K562 (cell line): ENCODE results near the gene NCAM2. TPM values are rescaled to one million over a fixed set of nuclear protein-coding genes. Genes with fewer than 3 reads are reported as not detected.
A peak's percentile ranks its signal among the peaks of the same experiment; 100 is the strongest.

Source experiments
- CBFA2T3 ChIP-seq: fragments of 450-650 bp; IDR thresholded peaks from 2 replicates; pipeline ENCODE4 v1.6.1; 2017
- DPF2 ChIP-seq: fragments of 450-650 bp; IDR thresholded peaks from 2 replicates; pipeline ENCODE4 v1.6.1; 2016
- HNRNPL ChIP-seq: fragments of 200-400 bp; formaldehyde crosslinking; IDR thresholded peaks from 2 replicates; pipeline ENCODE4 v1.6.1; 2017; ENCODE audit warnings: low read depth, mild to moderate bottlenecking, low read length
- HNRNPUL1 ChIP-seq: fragments of 200-400 bp; formaldehyde crosslinking; IDR thresholded peaks from 2 replicates; pipeline ENCODE4 v1.6.1; 2017; ENCODE audit warnings: low read length
- L3MBTL2 ChIP-seq: fragments of 450-650 bp; IDR thresholded peaks from 2 replicates; pipeline ENCODE4 v1.6.1; 2016; ENCODE audit warnings: mild to moderate bottlenecking, moderate library complexity
- PHF21A ChIP-seq: fragments of 450-650 bp; IDR thresholded peaks from 2 replicates; pipeline ENCODE4 v1.6.1; 2017; ENCODE audit warnings: low read depth, borderline replicate concordance
- SREBF2 ChIP-seq: sonication (generic); formaldehyde crosslinking; IDR thresholded peaks from 2 replicates; pipeline ENCODE4 v1.4.0; 2020; ENCODE audit warnings: mild to moderate bottlenecking, missing genetic modification reagents
- polyA plus RNA-seq, 8 experiments: library from polyadenylated mRNA; depleted of rRNA in 4 of 8; stranded (reverse) in 5 of 8; unstranded in 3 of 8; fragments of >200 nt; fragmentation: Nextera tagmentation in 2 of 8; fragmentation: Illumina TruSeq in 1 of 8; extraction: Ambion mirVana in 2 of 8; extraction: Trizol in 1 of 8; gene quantifications; 2 replicates each; pipeline versions ENCODE4 v1.2.1 to v1.2.3, GENCODE V29; 2011 to 2014; ENCODE audit warnings: inconsistent platforms in 1 of 8, missing spikeins in 1 of 8
- total RNA-seq, 7 experiments: library from RNA; depleted of rRNA in 6 of 7; stranded (reverse); fragments of >200 nt in 6 of 7; fragmentation: Illumina TruSeq in 2 of 7; extraction: Trizol in 2 of 7; gene quantifications; 2 replicates each; pipeline versions ENCODE4 v1.2.1 to v1.2.3, GENCODE V29; 2011 to 2021; ENCODE audit warnings: low replicate concordance in 1 of 7
- TF ChIP-seq, protein P1 (sequence below), 2 experiments: fragments of 450-650 bp; formaldehyde crosslinking in 1 of 2; IDR thresholded peaks; 2 replicates each; pipeline versions ENCODE4 v1.4.0 to v1.6.1; 2014 to 2020; ENCODE audit warnings: mild to moderate bottlenecking in 2 of 2, borderline replicate concordance in 1 of 2, low read depth in 1 of 2
- TF ChIP-seq, protein P2 (sequence below): sonication (generic); formaldehyde crosslinking; IDR thresholded peaks from 2 replicates; pipeline ENCODE4 v1.8.0; 2022; ENCODE audit warnings: mild to moderate bottlenecking, missing genetic modification reagents
- TF ChIP-seq, protein P3 (sequence below): fragments of 250-450 bp; sonication (Bioruptor Pico); IDR thresholded peaks from 2 replicates; pipeline ENCODE4 v1.9.0; 2021; ENCODE audit warnings: mild to moderate bottlenecking

NCAM2 gene
- total and polyA plus RNA-seq, 9 of the 15 experiments (the other 6 are each of a cell fraction or from before 2014, with no cell fraction given) = 14.0 to 58.2 (median 27.8) TPM

DNA sequence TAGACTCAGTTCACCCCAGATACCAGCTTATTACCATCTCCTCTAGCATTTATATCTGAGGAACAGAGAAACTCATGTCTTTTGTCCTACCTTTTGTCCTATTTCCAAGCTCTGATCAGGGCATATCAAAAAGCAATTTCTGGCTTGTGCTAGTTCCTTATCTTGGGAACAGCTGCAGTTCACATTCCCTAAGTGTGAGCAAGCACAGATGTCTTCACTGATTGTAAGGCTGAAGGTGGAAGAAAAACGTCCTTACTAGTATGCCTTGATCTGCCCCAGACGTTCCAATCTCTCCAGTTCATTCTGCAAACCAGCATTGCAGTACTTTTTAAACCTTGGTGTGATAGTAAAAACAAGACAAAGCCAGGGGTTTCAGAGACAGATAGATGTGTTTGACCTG, 139.8 kb downstream of the NCAM2 start (continued):
- TF ChIP-seq, protein P1, sequence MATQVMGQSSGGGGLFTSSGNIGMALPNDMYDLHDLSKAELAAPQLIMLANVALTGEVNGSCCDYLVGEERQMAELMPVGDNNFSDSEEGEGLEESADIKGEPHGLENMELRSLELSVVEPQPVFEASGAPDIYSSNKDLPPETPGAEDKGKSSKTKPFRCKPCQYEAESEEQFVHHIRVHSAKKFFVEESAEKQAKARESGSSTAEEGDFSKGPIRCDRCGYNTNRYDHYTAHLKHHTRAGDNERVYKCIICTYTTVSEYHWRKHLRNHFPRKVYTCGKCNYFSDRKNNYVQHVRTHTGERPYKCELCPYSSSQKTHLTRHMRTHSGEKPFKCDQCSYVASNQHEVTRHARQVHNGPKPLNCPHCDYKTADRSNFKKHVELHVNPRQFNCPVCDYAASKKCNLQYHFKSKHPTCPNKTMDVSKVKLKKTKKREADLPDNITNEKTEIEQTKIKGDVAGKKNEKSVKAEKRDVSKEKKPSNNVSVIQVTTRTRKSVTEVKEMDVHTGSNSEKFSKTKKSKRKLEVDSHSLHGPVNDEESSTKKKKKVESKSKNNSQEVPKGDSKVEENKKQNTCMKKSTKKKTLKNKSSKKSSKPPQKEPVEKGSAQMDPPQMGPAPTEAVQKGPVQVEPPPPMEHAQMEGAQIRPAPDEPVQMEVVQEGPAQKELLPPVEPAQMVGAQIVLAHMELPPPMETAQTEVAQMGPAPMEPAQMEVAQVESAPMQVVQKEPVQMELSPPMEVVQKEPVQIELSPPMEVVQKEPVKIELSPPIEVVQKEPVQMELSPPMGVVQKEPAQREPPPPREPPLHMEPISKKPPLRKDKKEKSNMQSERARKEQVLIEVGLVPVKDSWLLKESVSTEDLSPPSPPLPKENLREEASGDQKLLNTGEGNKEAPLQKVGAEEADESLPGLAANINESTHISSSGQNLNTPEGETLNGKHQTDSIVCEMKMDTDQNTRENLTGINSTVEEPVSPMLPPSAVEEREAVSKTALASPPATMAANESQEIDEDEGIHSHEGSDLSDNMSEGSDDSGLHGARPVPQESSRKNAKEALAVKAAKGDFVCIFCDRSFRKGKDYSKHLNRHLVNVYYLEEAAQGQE (IDR thresholded peaks at IDR 0.05; ENCODE audit: borderline replicate concordance) = peak; percentile 21; the same call in 1 of the 2 replicates
- TF ChIP-seq, protein P1 (CRISPR knock-in tag; IDR thresholded peaks at IDR 0.05; ENCODE audit: low read depth) = no peak
- TF ChIP-seq SREBF2 (CRISPR knock-in tag) (no peak), L3MBTL2 (no peak), DPF2 (peak; percentile 33; the same call in 1 of the 2 replicates), HNRNPL (no peak), CBFA2T3 (peak; percentile 79), PHF21A (no peak), HNRNPUL1 (no peak)
- TF ChIP-seq, protein P2, sequence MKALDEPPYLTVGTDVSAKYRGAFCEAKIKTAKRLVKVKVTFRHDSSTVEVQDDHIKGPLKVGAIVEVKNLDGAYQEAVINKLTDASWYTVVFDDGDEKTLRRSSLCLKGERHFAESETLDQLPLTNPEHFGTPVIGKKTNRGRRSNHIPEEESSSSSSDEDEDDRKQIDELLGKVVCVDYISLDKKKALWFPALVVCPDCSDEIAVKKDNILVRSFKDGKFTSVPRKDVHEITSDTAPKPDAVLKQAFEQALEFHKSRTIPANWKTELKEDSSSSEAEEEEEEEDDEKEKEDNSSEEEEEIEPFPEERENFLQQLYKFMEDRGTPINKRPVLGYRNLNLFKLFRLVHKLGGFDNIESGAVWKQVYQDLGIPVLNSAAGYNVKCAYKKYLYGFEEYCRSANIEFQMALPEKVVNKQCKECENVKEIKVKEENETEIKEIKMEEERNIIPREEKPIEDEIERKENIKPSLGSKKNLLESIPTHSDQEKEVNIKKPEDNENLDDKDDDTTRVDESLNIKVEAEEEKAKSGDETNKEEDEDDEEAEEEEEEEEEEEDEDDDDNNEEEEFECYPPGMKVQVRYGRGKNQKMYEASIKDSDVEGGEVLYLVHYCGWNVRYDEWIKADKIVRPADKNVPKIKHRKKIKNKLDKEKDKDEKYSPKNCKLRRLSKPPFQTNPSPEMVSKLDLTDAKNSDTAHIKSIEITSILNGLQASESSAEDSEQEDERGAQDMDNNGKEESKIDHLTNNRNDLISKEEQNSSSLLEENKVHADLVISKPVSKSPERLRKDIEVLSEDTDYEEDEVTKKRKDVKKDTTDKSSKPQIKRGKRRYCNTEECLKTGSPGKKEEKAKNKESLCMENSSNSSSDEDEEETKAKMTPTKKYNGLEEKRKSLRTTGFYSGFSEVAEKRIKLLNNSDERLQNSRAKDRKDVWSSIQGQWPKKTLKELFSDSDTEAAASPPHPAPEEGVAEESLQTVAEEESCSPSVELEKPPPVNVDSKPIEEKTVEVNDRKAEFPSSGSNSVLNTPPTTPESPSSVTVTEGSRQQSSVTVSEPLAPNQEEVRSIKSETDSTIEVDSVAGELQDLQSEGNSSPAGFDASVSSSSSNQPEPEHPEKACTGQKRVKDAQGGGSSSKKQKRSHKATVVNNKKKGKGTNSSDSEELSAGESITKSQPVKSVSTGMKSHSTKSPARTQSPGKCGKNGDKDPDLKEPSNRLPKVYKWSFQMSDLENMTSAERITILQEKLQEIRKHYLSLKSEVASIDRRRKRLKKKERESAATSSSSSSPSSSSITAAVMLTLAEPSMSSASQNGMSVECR (CRISPR knock-in tag) = no peak
- TF ChIP-seq, protein P3, sequence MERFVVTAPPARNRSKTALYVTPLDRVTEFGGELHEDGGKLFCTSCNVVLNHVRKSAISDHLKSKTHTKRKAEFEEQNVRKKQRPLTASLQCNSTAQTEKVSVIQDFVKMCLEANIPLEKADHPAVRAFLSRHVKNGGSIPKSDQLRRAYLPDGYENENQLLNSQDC (CRISPR knock-in tag) = no peak
